Femur (tissue), 1 donor: ENCODE data around the gene OR2M5.

Experiments
- DNase-seq: peaks from one replicate; pipeline ENCODE4 v3.0.0-alpha.2; 2017

OR2M5 gene

GRCh38 chr1:248144513-248145198 is at the start of gene OR2M5:
Gene OR2M5, plus strand, starts transcription at chr1:248145148. Its CDS starts 0 bp downstream, at chr1:248145148.
- no peak for DNase-seq

- no peak for DNase-seq
Observed at GRCh38 chr1:248098529-248098928, 46.4 kb upstream of the OR2M5 start.

- no peak for DNase-seq
Observed at GRCh38 chr1:248102847-248103246, 42.1 kb upstream of the OR2M5 start.

- no peak for DNase-seq
Observed at GRCh38 chr1:248111157-248111556, 33.8 kb upstream of the OR2M5 start.

DNA sequence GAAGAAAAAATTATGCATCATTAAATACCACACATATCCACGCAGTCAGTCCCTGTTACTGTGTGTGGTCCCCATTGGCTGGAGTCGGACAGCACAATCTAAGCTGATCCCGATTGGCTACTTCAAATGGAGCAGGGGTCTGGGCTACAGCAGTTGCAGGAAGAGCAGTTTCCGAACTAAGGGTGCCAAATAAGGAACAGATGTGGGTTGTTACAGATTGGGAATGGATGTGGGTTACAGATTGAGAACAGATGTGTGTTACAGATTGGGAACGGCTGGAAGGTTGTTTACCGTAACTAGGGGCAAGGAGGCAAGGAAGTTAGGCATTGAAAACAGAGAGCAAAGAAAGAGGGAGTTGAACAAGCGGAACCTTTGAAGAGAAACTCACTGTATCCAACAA is 30.1 kb upstream of the OR2M5 start:
- no peak for DNase-seq

GRCh38 chr1:248127653-248128052 is 17.3 kb upstream of the OR2M5 start:
- DNase-seq, result no peak

- DNase-seq, result no peak
Observed at GRCh38 chr1:248136811-248137210, 8.1 kb upstream of the OR2M5 start.

DNA sequence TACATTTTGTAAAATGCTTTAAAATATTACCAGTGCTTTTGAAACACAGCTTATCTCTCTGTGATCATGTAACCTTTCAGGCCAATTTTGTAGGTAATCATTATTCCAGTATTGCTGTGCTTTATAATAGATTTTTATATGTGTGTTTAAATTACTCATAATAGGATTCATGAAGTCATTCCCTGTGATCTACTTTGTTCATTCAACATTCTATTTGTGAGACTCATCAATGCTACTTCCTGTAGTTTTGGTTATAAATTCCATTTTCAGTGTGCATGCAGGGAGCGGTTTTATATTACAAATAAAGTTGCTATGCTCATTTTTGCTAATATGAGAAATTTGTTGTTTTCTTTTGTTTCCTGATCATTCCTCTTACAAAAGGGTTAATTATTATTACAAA is 4.1 kb upstream of the OR2M5 start:
- DNase-seq, result no peak

- no peak for DNase-seq
Observed at GRCh38 chr1:248143311-248143710, 1.6 kb upstream of the OR2M5 start.

DNA sequence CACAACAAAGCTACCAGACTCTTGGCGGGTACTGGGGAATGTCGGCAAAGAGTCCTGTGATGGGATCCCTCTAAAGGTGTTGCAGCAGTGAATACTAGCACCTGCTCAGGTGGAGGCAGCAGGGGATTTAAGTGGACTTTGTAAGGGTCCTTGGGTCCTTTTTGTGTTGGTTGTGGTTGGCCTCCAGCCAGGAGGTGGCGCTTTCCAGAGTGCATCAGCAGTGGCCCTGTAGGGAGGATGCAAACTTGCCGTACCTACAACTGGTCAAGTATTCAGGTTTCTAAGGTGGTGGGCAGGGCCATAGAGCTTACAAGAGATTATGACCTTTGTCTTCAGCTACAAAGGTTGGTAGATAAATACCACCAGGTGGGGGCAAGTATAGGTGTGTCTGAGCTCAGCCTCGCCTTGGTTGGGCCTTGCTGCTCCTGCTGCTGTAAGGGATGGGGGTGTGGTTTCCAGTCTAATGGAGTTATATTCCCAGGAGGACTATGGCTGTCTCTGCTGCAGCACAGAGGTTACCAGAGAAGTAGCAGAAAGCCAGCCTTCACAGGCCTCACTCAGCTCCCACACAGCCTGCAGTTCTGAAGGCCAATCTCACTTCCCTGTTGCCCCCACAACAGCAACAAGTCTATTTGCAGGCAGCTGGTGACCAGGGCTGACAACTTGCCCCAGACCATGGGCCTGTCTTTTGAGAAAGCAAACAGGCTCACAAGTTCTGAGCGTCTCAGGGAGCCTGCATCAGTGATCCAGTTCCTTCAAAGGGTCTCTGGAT is 7.3 kb downstream of the OR2M5 start:
- DNase-seq, result no peak

DNA sequence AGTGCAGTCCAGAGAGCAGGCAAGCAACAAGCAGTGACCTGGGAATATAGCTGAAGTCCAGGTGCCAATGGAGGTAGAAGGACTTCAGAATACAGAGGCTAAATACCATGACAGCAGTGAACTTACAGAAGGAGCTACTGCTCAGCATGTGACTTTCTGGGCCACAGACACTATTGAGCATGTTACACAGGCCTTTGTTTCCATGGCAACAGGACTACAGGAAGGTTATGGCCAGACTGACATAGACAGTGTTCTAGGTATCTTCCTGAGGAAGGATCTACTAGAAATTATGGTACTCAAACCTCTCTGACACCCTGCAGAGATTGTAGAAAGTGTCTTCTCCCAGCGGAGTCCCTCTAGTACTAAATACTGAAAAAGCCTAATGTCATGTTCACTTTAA is 11.0 kb downstream of the OR2M5 start:
- DNase-seq, result no peak

DNA sequence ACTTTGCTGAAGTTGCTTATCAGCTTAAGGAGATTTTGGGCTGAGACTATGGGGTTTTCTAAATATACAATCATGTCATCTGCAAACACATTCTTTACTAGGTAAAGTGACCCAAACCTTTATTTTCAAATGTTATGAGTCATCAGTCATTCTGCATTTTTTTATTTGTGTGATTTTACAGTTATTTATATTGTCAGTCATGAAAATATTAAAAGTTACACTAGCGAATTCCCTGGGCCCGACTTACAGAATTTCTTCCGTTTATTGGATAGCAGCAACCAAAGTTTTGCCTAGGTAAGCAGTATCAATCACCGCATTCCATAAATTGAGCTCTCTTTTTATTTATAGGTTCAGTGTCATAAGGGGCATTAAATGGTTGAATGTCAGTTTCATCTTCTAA is 13.8 kb downstream of the OR2M5 start:
- DNase-seq, result no peak

DNA sequence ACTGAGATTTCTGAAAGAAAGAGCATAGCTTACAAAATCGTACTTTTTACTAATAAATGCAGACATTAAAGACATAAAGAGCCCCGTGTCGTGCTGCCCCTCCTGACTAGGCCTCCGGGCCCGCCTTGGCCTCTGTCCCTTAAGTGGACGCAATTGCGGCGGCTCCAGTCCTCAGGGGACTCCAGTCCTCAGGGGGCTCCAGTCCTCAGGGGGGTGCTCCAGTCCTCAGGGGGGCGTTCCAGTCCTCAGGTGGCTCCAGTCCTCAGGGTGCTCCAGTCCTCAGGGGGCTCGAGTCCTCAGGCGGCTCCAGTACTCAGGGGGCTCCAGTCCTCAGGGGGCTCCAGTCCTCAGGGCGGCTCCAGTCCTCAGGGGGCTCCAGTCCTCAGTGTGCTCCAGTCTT is 19.1 kb downstream of the OR2M5 start:
- DNase-seq, result no peak

DNA sequence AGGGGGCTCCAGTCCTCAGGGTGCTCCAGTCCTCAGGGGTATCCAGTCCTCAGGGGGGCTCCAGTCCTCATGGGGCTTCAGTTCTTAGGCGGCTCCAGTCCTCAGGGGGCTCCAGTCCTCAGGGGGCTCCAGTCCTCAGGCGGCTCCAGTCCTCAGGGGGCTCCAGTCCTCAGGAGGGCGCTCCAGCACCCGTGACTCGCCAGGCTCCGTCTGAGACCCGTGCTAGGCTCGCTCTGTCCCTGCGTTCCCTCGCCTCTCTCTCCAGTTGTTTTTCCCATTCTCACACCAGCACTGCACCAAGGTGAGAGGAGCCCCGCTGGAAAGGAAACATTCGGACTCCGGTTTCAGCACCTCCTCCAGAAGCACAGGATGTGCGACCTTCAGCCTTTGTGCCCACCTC is 20.2 kb downstream of the OR2M5 start:
- no peak for DNase-seq

DNA sequence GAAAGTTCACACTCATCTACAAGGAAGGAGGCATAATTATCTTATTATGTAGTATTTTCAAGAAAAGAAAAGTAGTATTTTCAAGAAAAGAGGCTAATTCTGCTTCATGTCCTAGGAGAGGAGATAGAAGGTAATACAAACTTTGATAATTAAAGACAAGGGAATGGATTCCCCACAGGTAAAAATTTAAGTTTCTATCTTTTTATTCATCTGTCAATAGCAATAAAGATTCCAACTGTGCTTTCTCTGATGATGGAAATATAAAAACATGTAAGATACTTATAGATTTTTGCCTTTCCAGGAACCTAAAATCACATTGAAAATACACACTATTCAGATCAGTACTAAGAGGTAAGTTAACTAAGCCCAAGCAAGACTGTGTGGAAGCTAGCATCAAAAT is 29.6 kb downstream of the OR2M5 start, which contains the start of gene OR2M2:
TSS of gene OR2M2 (plus strand) at position 301 of the 400 bp plus-strand sequence. CDS start 5,165 bp downstream, outside the sequence.
- no peak for DNase-seq

DNA sequence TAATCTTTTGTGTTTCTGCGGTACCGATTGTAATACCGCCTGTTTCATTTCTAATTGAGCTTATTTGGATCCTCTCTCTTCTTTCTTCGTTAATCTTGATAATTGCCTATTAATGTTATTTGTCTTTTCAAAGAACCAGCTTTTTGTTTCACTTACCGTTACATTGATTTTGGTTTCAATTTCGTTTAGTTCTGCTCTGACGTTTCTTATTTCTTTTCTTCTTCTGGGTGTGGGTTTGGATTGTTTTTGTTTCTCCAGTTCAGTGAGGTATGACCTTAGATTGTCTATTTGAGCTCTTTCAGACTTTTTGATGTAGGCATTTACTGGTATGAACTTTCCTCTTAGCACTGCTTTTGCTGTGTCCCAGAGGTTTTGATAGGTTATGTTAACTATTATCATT is 39.0 kb downstream of the OR2M5 start:
- DNase-seq, result no peak

DNA sequence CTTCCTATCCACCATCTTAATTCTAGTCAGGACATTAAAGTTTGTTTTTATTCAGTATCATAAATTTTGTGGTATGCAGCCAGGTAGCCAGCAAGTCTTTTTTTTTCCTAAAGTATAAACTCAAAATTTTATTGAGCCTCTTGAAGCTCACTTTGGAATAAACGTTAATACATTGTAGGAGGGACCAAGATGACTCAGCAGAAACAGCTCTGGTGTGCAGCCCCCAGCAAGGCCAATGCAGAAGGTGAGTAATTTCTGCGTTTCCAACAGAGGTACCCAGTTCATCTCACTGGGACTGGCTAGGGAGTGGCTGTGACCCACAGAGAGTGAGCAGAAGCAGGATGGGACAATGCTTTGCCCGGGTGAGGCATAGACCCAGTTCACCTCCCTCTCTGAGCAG is 42.4 kb downstream of the OR2M5 start:
- no peak for DNase-seq

DNA sequence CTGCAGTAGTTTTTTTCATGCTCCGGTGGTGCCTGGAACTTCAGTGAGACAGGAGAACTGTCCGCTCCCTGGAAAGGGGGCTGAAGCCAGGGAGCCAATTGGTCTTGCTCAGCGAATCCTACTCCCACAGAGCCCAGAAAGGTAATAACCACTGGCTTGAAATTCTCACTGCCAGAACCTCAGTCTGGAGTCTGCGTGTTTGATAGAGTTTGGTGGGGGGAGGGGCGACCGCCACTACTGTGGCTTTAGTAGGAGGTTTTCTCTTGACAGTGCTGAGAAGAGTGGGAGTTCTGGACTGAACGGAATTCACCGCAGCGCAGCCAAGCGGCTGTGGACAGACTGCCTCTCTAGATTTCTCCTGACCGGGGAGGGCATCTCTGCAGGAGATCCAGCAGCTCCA is 44.1 kb downstream of the OR2M5 start:
- DNase-seq, result no peak

GRCh38 chr1:248194117-248194516 is 49.2 kb downstream of the OR2M5 start:
- no peak for DNase-seq
